GM12874 (cell line): ENCODE results near the gene NEGR1.

Experiments
- TF ChIP-seq, protein P1 (sequence below): IDR thresholded peaks from 2 replicates; pipeline ENCODE4 v1.5.1; 2011; ENCODE audit warnings: low read depth, mild to moderate bottlenecking, control low read depth, low read length, moderate library complexity; ENCODE audit not compliant: insufficient read depth

The NEGR1 gene

DNA sequence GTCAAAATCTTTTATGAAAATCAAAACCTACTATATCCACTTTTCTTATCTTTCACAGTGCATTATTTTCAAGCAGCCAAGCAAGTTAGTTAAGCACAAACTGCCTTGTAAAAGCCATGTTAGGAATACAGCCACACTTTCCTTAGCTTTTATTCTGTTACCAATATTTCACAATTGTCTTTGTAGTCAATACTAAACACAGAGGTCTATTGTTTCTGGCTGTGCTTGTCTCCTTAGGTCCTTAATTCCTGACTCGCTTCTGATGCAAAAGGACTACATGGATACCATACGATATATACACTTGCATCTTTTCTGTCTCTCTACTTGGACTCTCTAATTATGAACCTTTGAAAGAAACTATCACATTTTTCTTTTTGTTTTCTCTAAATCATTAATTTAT, 331.8 kb downstream of the NEGR1 start:
- TF ChIP-seq, protein P1, sequence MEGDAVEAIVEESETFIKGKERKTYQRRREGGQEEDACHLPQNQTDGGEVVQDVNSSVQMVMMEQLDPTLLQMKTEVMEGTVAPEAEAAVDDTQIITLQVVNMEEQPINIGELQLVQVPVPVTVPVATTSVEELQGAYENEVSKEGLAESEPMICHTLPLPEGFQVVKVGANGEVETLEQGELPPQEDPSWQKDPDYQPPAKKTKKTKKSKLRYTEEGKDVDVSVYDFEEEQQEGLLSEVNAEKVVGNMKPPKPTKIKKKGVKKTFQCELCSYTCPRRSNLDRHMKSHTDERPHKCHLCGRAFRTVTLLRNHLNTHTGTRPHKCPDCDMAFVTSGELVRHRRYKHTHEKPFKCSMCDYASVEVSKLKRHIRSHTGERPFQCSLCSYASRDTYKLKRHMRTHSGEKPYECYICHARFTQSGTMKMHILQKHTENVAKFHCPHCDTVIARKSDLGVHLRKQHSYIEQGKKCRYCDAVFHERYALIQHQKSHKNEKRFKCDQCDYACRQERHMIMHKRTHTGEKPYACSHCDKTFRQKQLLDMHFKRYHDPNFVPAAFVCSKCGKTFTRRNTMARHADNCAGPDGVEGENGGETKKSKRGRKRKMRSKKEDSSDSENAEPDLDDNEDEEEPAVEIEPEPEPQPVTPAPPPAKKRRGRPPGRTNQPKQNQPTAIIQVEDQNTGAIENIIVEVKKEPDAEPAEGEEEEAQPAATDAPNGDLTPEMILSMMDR: no peak

- TF ChIP-seq, protein P1: no peak
Measured at GRCh38 chr1:71949681-71950080, 332.7 kb downstream of the NEGR1 start.

DNA sequence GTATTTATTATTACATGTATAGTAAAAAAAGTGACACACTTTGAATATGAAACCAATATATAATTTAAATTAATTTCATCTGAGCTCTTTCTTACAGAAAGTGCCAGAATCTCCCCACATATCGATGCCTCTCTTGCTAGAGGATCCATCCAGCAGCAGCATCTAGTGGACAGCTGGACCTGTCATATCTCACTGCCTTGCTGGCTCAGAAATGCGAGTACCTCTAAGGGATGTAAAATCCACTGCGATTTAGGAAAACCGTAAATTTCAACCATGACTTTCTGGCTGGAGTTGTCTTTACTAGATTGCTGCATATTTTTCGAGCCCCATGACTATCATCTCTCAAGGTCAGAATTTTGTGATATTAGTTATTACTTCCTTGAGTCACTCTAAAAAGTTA, 333.8 kb downstream of the NEGR1 start:
- TF ChIP-seq, protein P1: no peak

GRCh38 chr1:71944006-71944405, 338.3 kb downstream of the NEGR1 start:
- TF ChIP-seq, protein P1: no peak

GRCh38 chr1:71940261-71940660, 342.1 kb downstream of the NEGR1 start:
- TF ChIP-seq, protein P1: no peak

- TF ChIP-seq, protein P1: no peak
Measured at GRCh38 chr1:71930511-71930910, 351.8 kb downstream of the NEGR1 start.

- TF ChIP-seq, protein P1: no peak
Measured at GRCh38 chr1:71921935-71922559, 360.3 kb downstream of the NEGR1 start.
